Mesenchymal stem cell (in vitro differentiated cells and primary cell): Measurements from ENCODE around the gene EDN3.

ENCODE experiments used
- DNase-seq: peaks from one replicate; pipeline ENCODE4 v3.0.0-alpha.2; 2013
- H2AFZ ChIP-seq: one replicate; pipeline ENCODE4 v1.6.1; 2013; ENCODE audit warnings: low read depth, mild to moderate bottlenecking, control low read depth, inconsistent platforms, low read length, moderate library complexity
- H2AK5ac ChIP-seq: 2 replicates; pipeline ENCODE4 v1.6.1; 2013; ENCODE audit warnings: low read length, moderate library complexity, mild to moderate bottlenecking, inconsistent platforms; ENCODE audit not compliant: severe bottlenecking
- H2BK120ac ChIP-seq: one replicate; pipeline ENCODE4 v1.6.1; 2013; ENCODE audit warnings: low read depth, mild to moderate bottlenecking, inconsistent platforms, low read length, moderate library complexity
- H2BK12ac ChIP-seq, 2 experiments: one replicate each; pipeline ENCODE4 v1.6.1; 2013; ENCODE audit warnings: inconsistent platforms in 2 of 2, low read length in 2 of 2, mild to moderate bottlenecking in 2 of 2, moderate library complexity in 2 of 2, control low read depth in 1 of 2
- H2BK15ac ChIP-seq: one replicate; pipeline ENCODE4 v1.6.1; 2013; ENCODE audit warnings: mild to moderate bottlenecking, low read depth, inconsistent platforms; ENCODE audit not compliant: poor library complexity, severe bottlenecking
- H2BK5ac ChIP-seq: 2 replicates; pipeline ENCODE4 v1.6.1; 2013; ENCODE audit warnings: low read depth, mild to moderate bottlenecking, low read length, control low read depth, inconsistent platforms; ENCODE audit not compliant: poor library complexity, severe bottlenecking
- H3K14ac ChIP-seq, 2 experiments: one replicate each; pipeline ENCODE4 v1.6.1; 2013; ENCODE audit warnings: inconsistent platforms in 2 of 2, low read length in 2 of 2, control low read depth in 1 of 2, mild to moderate bottlenecking in 1 of 2, moderate library complexity in 1 of 2
- H3K18ac ChIP-seq, 2 experiments: one replicate each; pipeline ENCODE4 v1.6.1; 2013; ENCODE audit warnings: inconsistent platforms in 2 of 2, low read length in 2 of 2, control low read depth in 1 of 2, low read depth in 1 of 2, mild to moderate bottlenecking in 1 of 2
- H3K23ac ChIP-seq, 2 experiments: one replicate each; pipeline ENCODE4 v1.6.1; 2013; ENCODE audit warnings: inconsistent platforms in 2 of 2, low read length in 2 of 2, mild to moderate bottlenecking in 2 of 2, moderate library complexity in 2 of 2, control low read depth in 1 of 2
- H3K27ac ChIP-seq: 2 replicates; pipeline ENCODE4 v1.5.1; 2013; ENCODE audit warnings: mild to moderate bottlenecking, moderate library complexity, low read length, control low read depth, inconsistent platforms; ENCODE audit not compliant: poor library complexity, severe bottlenecking
- H3K27me3 ChIP-seq, 2 experiments: 2 replicates each; pipeline versions ENCODE4 v1.6.1 to v1.7.0; 2013; ENCODE audit warnings: low read length in 2 of 2, mild to moderate bottlenecking in 2 of 2, moderate library complexity in 2 of 2, control low read depth in 1 of 2, inconsistent platforms in 1 of 2; ENCODE audit not compliant: control insufficient read depth in 1 of 2, insufficient read depth in 1 of 2
- H3K36me3 ChIP-seq, 2 experiments: 2 replicates each; pipeline versions ENCODE4 v1.6.1 to v1.7.0; 2013; ENCODE audit warnings: low read length in 2 of 2, control low read depth in 1 of 2, inconsistent platforms in 1 of 2, low read depth in 1 of 2, mild to moderate bottlenecking in 1 of 2; ENCODE audit not compliant: insufficient read depth in 2 of 2, control insufficient read depth in 1 of 2
- H3K4ac ChIP-seq, 2 experiments: one replicate each; pipeline ENCODE4 v1.6.1; 2013; ENCODE audit warnings: inconsistent platforms in 2 of 2, low read length in 2 of 2, mild to moderate bottlenecking in 2 of 2, moderate library complexity in 2 of 2, control low read depth in 1 of 2, low read depth in 1 of 2
- H3K4me1 ChIP-seq: 2 replicates; pipeline ENCODE4 v1.6.1; 2013; ENCODE audit warnings: low read depth, low read length, control low read depth; ENCODE audit not compliant: control insufficient read depth, insufficient read depth
- H3K4me2 ChIP-seq: 2 replicates; pipeline ENCODE4 v1.6.1; 2013; ENCODE audit warnings: low read length, mild to moderate bottlenecking, inconsistent platforms; ENCODE audit not compliant: poor library complexity, severe bottlenecking
- H3K4me3 ChIP-seq, 2 experiments: 2 replicates each; pipeline versions ENCODE4 v1.5.1 to v1.7.0; 2013; ENCODE audit warnings: low read length in 2 of 2, mild to moderate bottlenecking in 2 of 2, control low read depth in 1 of 2, low read depth in 1 of 2; ENCODE audit not compliant: insufficient read depth in 1 of 2
- H3K79me1 ChIP-seq: replicated peaks from 2 replicates; pipeline ENCODE4 v1.6.1; 2013; ENCODE audit warnings: mild to moderate bottlenecking, control low read depth, low read length, inconsistent platforms; ENCODE audit not compliant: poor library complexity, severe bottlenecking
- H3K9ac ChIP-seq: 2 replicates; pipeline ENCODE4 v1.7.0; 2013; ENCODE audit warnings: mild to moderate bottlenecking, low read length, moderate library complexity
- H3K9me3 ChIP-seq: 2 replicates; pipeline ENCODE4 v1.7.0; 2013; ENCODE audit warnings: mild to moderate bottlenecking, low read length; ENCODE audit not compliant: control insufficient read depth
- H4K8ac ChIP-seq: one replicate; pipeline ENCODE4 v1.6.1; 2013; ENCODE audit warnings: inconsistent platforms, mild to moderate bottlenecking, low read length, moderate library complexity
- H4K91ac ChIP-seq: one replicate; pipeline ENCODE4 v1.6.1; 2013; ENCODE audit warnings: mild to moderate bottlenecking, low read length, inconsistent platforms
- WGBS: methylation state at CpG from one replicate; pipeline ENCODE4 v1.1.7; 2013; ENCODE audit warnings: mixed read lengths; 5-methylcytosine and 5-hydroxymethylcytosine counted together

Gene EDN3

GRCh38 chr20:59324521-59325141, 24.2 kb downstream of the EDN3 start:
- no peaks in the 10 kb centered on the region for H3K9me3 ChIP-seq
- no peak overlapping the region for H2BK12ac ChIP-seq
- WGBS: 64% methylated on average over 9 of the region's 10 CpGs
- no peak overlapping the region for H3K18ac ChIP-seq
- H3K79me1 ChIP-seq: no peaks in the 10 kb centered on the region
- no peak overlapping the region for H3K27ac ChIP-seq
- H3K36me3 ChIP-seq: no peaks in the 10 kb centered on the region
- no peak overlapping the region for H3K9ac ChIP-seq
- no peak overlapping the region for H2BK5ac ChIP-seq
- peaks cover 0 to 22% of the 10 kb centered on the region in 2 experiments for H3K27me3 ChIP-seq
- no peak overlapping the region for H3K4me2 ChIP-seq
- no peak overlapping the region for H2AK5ac ChIP-seq
- no peak overlapping the region for H2BK15ac ChIP-seq
- H3K4ac ChIP-seq: no peak overlapping the region
- no peak overlapping the region for H2AFZ ChIP-seq
- H3K4me1 ChIP-seq: no peaks in the 10 kb centered on the region
- H3K14ac ChIP-seq: no peak overlapping the region
- DNase-seq: no peak
- H2BK120ac ChIP-seq: no peak overlapping the region
- H4K91ac ChIP-seq: no peak overlapping the region
- no peak overlapping the region for H4K8ac ChIP-seq
- no peak overlapping the region for H3K4me3 ChIP-seq
- no peak overlapping the region for H3K23ac ChIP-seq

- Histone ChIP-seq H3K4me1 (no peaks in the 10 kb centered on the region), H4K91ac (no peak overlapping the region), H2BK5ac (no peak overlapping the region), H2AK5ac (no peak overlapping the region), H3K79me1 (no peaks in the 10 kb centered on the region), H3K36me3 (no peaks in the 10 kb centered on the region), H2BK12ac (no peak overlapping the region), H3K27ac (no peak overlapping the region), H3K18ac (no peak overlapping the region), H3K14ac (no peak overlapping the region), H3K4ac (no peak overlapping the region), H3K23ac (no peak overlapping the region), H3K4me2 (no peak overlapping the region), H2AFZ (no peak overlapping the region), H2BK120ac (no peak overlapping the region), H3K9ac (no peak overlapping the region), H3K9me3 (no peaks in the 10 kb centered on the region), H3K4me3 (no peak overlapping the region), H3K27me3 (peaks cover 0 to 22% of the 10 kb centered on the region in 2 experiments), H4K8ac (no peak overlapping the region), H2BK15ac (no peak overlapping the region)
- no peak for DNase-seq
- 84% methylated on average over 9 of the region's 10 CpGs for WGBS
These were observed 24.7 kb downstream of the EDN3 start for GRCh38 chr20:59325142-59325523.

GRCh38 chr20:59326188-59326587, 25.8 kb downstream of the EDN3 start:
- no peak overlapping the region for H3K27ac ChIP-seq
- no peak overlapping the region for H2BK15ac ChIP-seq
- H3K4me2 ChIP-seq: no peak overlapping the region
- no peaks in the 10 kb centered on the region for H3K4me1 ChIP-seq
- DNase-seq: no peak
- H3K4ac ChIP-seq: no peak overlapping the region
- WGBS: 70% methylated on average over 2 of the region's 2 CpGs
- no peak overlapping the region for H2BK120ac ChIP-seq
- no peak overlapping the region for H2AK5ac ChIP-seq
- H3K79me1 ChIP-seq: no peaks in the 10 kb centered on the region
- H3K9ac ChIP-seq: no peak overlapping the region
- no peak overlapping the region for H4K91ac ChIP-seq
- H3K27me3 ChIP-seq: peaks cover 0 to 17% of the 10 kb centered on the region in 2 experiments
- no peak overlapping the region for H3K23ac ChIP-seq
- H3K4me3 ChIP-seq: no peak overlapping the region
- H2BK5ac ChIP-seq: no peak overlapping the region
- H3K36me3 ChIP-seq: no peaks in the 10 kb centered on the region
- no peak overlapping the region for H2AFZ ChIP-seq
- H3K9me3 ChIP-seq: no peaks in the 10 kb centered on the region
- H2BK12ac ChIP-seq: no peak overlapping the region
- no peak overlapping the region for H3K14ac ChIP-seq
- no peak overlapping the region for H3K18ac ChIP-seq
- H4K8ac ChIP-seq: no peak overlapping the region

GRCh38 chr20:59328071-59328470, 27.7 kb downstream of the EDN3 start:
- Histone ChIP-seq H2BK5ac (no peak overlapping the region), H3K27me3 (peaks cover 0 to 22% of the 10 kb centered on the region in 2 experiments), H3K18ac (no peak overlapping the region), H4K91ac (no peak overlapping the region), H4K8ac (no peak overlapping the region), H3K4me1 (no peaks in the 10 kb centered on the region), H3K4me3 (no peak overlapping the region), H3K36me3 (no peaks in the 10 kb centered on the region), H3K79me1 (no peaks in the 10 kb centered on the region), H2BK15ac (no peak overlapping the region), H3K23ac (no peak overlapping the region), H2AK5ac (no peak overlapping the region), H2BK120ac (no peak overlapping the region), H3K9me3 (no peaks in the 10 kb centered on the region), H3K4me2 (no peak overlapping the region), H2AFZ (no peak overlapping the region), H3K4ac (no peak overlapping the region), H3K14ac (no peak overlapping the region), H3K9ac (no peak overlapping the region), H2BK12ac (no peak overlapping the region), H3K27ac (no peak overlapping the region)
- WGBS: 76% methylated on average over 4 of the region's 4 CpGs
- DNase-seq: no peak
